ENCODE measurements around the gene TPCN2. TPM values are rescaled to one million over a fixed set of nuclear protein-coding genes. Genes with fewer than 3 reads are reported as not detected.

The TPCN2 gene
- total and polyA plus RNA-seq, 9 of the 15 experiments (the other 6 are each of a cell fraction or from before 2014, with no cell fraction given): 0.66 to 10.2 (median 4.6) TPM

DNA sequence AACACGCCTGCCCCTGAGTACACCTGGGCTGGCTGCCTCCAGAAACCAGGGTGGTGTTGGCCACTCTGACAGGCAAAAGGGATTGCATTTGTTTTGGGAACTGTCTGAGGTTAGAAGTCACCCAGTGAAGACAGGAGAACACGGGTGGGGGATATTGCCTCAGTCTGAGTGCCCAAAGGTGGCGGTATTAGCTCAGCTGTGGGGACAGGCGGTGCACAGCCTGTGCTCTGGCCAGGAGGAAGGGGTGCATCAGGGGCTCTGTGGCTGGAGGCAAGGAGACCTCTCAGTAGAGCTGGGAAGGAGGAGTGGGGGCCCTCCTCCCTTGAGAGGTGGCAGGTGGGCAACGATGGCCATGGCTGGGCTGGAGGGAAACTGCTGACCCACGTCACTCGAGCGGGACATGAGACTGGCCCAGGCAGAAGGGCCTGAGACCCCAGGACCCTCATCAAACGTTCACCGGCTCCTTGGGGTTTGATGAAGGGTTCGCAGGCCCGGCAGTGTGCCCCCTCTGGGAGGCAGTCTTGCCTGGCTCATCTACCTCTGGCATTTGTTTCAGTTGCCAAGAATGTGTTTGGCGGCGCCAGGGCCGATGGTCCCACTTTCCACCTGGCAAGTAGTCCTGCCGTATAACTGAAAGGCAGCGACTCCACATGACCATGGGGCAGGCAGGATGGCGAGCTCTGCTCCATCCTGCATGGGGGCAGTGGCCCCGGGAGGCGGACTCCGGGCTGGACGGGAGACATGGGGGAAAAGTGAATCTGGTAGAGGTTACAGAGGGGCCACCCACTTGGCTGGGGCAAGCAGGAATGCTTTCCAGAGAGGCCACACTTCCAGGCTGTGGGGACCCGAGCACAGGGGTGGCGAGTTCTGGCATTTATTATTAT is 54.2 kb downstream of the TPCN2 start (continued):
- TF ChIP-seq, protein P1, sequence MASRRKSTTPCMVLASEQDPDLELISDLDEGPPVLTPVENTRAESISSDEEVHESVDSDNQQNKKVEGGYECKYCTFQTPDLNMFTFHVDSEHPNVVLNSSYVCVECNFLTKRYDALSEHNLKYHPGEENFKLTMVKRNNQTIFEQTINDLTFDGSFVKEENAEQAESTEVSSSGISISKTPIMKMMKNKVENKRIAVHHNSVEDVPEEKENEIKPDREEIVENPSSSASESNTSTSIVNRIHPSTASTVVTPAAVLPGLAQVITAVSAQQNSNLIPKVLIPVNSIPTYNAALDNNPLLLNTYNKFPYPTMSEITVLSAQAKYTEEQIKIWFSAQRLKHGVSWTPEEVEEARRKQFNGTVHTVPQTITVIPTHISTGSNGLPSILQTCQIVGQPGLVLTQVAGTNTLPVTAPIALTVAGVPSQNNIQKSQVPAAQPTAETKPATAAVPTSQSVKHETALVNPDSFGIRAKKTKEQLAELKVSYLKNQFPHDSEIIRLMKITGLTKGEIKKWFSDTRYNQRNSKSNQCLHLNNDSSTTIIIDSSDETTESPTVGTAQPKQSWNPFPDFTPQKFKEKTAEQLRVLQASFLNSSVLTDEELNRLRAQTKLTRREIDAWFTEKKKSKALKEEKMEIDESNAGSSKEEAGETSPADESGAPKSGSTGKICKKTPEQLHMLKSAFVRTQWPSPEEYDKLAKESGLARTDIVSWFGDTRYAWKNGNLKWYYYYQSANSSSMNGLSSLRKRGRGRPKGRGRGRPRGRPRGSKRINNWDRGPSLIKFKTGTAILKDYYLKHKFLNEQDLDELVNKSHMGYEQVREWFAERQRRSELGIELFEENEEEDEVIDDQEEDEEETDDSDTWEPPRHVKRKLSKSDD (conservative IDR thresholded peaks at IDR 0.05; ENCODE audit: low read length): no peak
- TF ChIP-seq, protein P2, sequence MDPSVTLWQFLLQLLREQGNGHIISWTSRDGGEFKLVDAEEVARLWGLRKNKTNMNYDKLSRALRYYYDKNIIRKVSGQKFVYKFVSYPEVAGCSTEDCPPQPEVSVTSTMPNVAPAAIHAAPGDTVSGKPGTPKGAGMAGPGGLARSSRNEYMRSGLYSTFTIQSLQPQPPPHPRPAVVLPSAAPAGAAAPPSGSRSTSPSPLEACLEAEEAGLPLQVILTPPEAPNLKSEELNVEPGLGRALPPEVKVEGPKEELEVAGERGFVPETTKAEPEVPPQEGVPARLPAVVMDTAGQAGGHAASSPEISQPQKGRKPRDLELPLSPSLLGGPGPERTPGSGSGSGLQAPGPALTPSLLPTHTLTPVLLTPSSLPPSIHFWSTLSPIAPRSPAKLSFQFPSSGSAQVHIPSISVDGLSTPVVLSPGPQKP (CRISPR knock-in tag; IDR thresholded peaks at IDR 0.05): no peak
- TF ChIP-seq, protein P3, sequence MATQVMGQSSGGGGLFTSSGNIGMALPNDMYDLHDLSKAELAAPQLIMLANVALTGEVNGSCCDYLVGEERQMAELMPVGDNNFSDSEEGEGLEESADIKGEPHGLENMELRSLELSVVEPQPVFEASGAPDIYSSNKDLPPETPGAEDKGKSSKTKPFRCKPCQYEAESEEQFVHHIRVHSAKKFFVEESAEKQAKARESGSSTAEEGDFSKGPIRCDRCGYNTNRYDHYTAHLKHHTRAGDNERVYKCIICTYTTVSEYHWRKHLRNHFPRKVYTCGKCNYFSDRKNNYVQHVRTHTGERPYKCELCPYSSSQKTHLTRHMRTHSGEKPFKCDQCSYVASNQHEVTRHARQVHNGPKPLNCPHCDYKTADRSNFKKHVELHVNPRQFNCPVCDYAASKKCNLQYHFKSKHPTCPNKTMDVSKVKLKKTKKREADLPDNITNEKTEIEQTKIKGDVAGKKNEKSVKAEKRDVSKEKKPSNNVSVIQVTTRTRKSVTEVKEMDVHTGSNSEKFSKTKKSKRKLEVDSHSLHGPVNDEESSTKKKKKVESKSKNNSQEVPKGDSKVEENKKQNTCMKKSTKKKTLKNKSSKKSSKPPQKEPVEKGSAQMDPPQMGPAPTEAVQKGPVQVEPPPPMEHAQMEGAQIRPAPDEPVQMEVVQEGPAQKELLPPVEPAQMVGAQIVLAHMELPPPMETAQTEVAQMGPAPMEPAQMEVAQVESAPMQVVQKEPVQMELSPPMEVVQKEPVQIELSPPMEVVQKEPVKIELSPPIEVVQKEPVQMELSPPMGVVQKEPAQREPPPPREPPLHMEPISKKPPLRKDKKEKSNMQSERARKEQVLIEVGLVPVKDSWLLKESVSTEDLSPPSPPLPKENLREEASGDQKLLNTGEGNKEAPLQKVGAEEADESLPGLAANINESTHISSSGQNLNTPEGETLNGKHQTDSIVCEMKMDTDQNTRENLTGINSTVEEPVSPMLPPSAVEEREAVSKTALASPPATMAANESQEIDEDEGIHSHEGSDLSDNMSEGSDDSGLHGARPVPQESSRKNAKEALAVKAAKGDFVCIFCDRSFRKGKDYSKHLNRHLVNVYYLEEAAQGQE (IDR thresholded peaks at IDR 0.05; ENCODE audit: borderline replicate concordance): 0 out of 2 replicates have a peak, but pooled peaks have one; percentile 19
- TF ChIP-seq, protein P3 (CRISPR knock-in tag; IDR thresholded peaks at IDR 0.05; ENCODE audit: low read depth): no peak

Measured in K562 (cell line).